ENCODE measurements around the gene ADGRV1.

Gene ADGRV1

GRCh38 chr5:91179018-91179417 is 620.4 kb downstream of the ADGRV1 start:
- H3K79me2 ChIP-seq (ENCODE audit: control insufficient read depth, low read length) = no peaks in the 10 kb centered on the region
- no peaks in the 10 kb centered on the region for H4K20me1 ChIP-seq (ENCODE audit: control insufficient read depth, insufficient read depth, low read depth, low read length)
- H3K27ac ChIP-seq (ENCODE audit: low read depth, low read length) = no peak overlapping the region
- no peak overlapping the region for H3K4me2 ChIP-seq (ENCODE audit: low read length)
- H3K27me3 ChIP-seq (ENCODE audit: control insufficient read depth, low read length) = peaks cover 5% of the 10 kb centered on the region; the same call in 1 of the 2 replicates
- H3F3A ChIP-seq (ENCODE audit: control insufficient read depth, insufficient read depth) = no peaks in the 10 kb centered on the region
- H3K36me3 ChIP-seq (ENCODE audit: control insufficient read depth, low read length) = no peaks in the 10 kb centered on the region
- H3K4me1 ChIP-seq (ENCODE audit: control insufficient read depth, low read length) = 0 out of 2 replicates have a peak, but pooled peaks cover 6% of the 10 kb centered on the region
- H3K4me3 ChIP-seq (ENCODE audit: low read length) = no peak overlapping the region
- H3K9me3 ChIP-seq (ENCODE audit: control insufficient read depth, insufficient read depth, low read length) = no peaks in the 10 kb centered on the region
- TF ChIP-seq EZH2phosphoT487 (IDR thresholded peaks at IDR 0.05; ENCODE audit: borderline replicate concordance, low read length) = no peak
- TF ChIP-seq CTCF (IDR thresholded peaks at IDR 0.05; ENCODE audit: low read depth, low read length, poor library complexity, severe bottlenecking) = no peak
- no peaks in the 10 kb centered on the region for H3K9me2 ChIP-seq (replicated peaks; ENCODE audit: control insufficient read depth, low read length)

GRCh38 chr5:91180506-91180905 is 621.9 kb downstream of the ADGRV1 start:
- H3K4me3 ChIP-seq (ENCODE audit: low read length) = no peak overlapping the region
- 0 out of 2 replicates have a peak, but pooled peaks cover 6% of the 10 kb centered on the region for H3K4me1 ChIP-seq (ENCODE audit: control insufficient read depth, low read length)
- no peaks in the 10 kb centered on the region for H3K9me3 ChIP-seq (ENCODE audit: control insufficient read depth, insufficient read depth, low read length)
- H3K79me2 ChIP-seq (ENCODE audit: control insufficient read depth, low read length) = no peaks in the 10 kb centered on the region
- no peaks in the 10 kb centered on the region for H4K20me1 ChIP-seq (ENCODE audit: control insufficient read depth, insufficient read depth, low read depth, low read length)
- no peaks in the 10 kb centered on the region for H3K9me2 ChIP-seq (replicated peaks; ENCODE audit: control insufficient read depth, low read length)
- H3K27me3 ChIP-seq (ENCODE audit: control insufficient read depth, low read length) = peaks cover 4% of the 10 kb centered on the region; the same call in 1 of the 2 replicates
- no peak overlapping the region for H3K27ac ChIP-seq (ENCODE audit: low read depth, low read length)
- no peaks in the 10 kb centered on the region for H3F3A ChIP-seq (ENCODE audit: control insufficient read depth, insufficient read depth)
- no peak overlapping the region for H3K4me2 ChIP-seq (ENCODE audit: low read length)
- TF ChIP-seq CTCF (IDR thresholded peaks at IDR 0.05; ENCODE audit: low read depth, low read length, poor library complexity, severe bottlenecking) (no peak), EZH2phosphoT487 (IDR thresholded peaks at IDR 0.05; ENCODE audit: borderline replicate concordance, low read length) (no peak)
- H3K36me3 ChIP-seq (ENCODE audit: control insufficient read depth, low read length) = no peaks in the 10 kb centered on the region

- Histone ChIP-seq H3K9me2 (replicated peaks; ENCODE audit: control insufficient read depth, low read length) (no peaks in the 10 kb centered on the region), H3K27ac (ENCODE audit: low read depth, low read length) (no peak overlapping the region), H4K20me1 (ENCODE audit: control insufficient read depth, insufficient read depth, low read depth, low read length) (no peaks in the 10 kb centered on the region), H3K79me2 (ENCODE audit: control insufficient read depth, low read length) (no peaks in the 10 kb centered on the region), H3K4me1 (ENCODE audit: control insufficient read depth, low read length) (no peaks in the 10 kb centered on the region), H3F3A (ENCODE audit: control insufficient read depth, insufficient read depth) (no peaks in the 10 kb centered on the region), H3K4me3 (ENCODE audit: low read length) (no peak overlapping the region), H3K9me3 (ENCODE audit: control insufficient read depth, insufficient read depth, low read length) (no peaks in the 10 kb centered on the region), H3K4me2 (ENCODE audit: low read length) (no peak overlapping the region), H3K36me3 (ENCODE audit: control insufficient read depth, low read length) (no peaks in the 10 kb centered on the region), H3K27me3 (ENCODE audit: control insufficient read depth, low read length) (no peaks in the 10 kb centered on the region; the same call in 1 of the 2 replicates)
- TF ChIP-seq CTCF (IDR thresholded peaks at IDR 0.05; ENCODE audit: low read depth, low read length, poor library complexity, severe bottlenecking) = no peak
- TF ChIP-seq EZH2phosphoT487 (IDR thresholded peaks at IDR 0.05; ENCODE audit: borderline replicate concordance, low read length) = no peak
Observed at GRCh38 chr5:91182763-91183162, 624.2 kb downstream of the ADGRV1 start.

All from DOHH2 (cell line).